NCI-H82 treated with DMSO at 0.1 percent for 48 hours (cell line): ENCODE results near the gene PDE9A.

Source experiments
- DNase-seq: peaks from one replicate; lab custom pipeline; 2025; ENCODE audit not compliant: unreplicated experiment; lab: John Stamatoyannopoulos, UW

Gene PDE9A

GRCh38 chr21:42670058-42670880 is 16.8 kb downstream of the PDE9A start:
- DNase-seq, result no peak

GRCh38 chr21:42670884-42671283 is 17.5 kb downstream of the PDE9A start:
- DNase-seq, result no peak

- no peak for DNase-seq
These were observed 18.6 kb downstream of the PDE9A start for GRCh38 chr21:42671778-42672593.

GRCh38 chr21:42672699-42673458 is 19.5 kb downstream of the PDE9A start:
- no peak for DNase-seq

- no peak for DNase-seq
These were observed 20.4 kb downstream of the PDE9A start for GRCh38 chr21:42673633-42674328.

- no peak for DNase-seq
These were observed 21.0 kb downstream of the PDE9A start for GRCh38 chr21:42674351-42674940.

- DNase-seq, result no peak
These were observed 22.0 kb downstream of the PDE9A start for GRCh38 chr21:42675403-42675802.

- DNase-seq, result no peak
These were observed 23.4 kb downstream of the PDE9A start for GRCh38 chr21:42676808-42677207.

- DNase-seq, result no peak
These were observed 24.2 kb downstream of the PDE9A start for GRCh38 chr21:42677339-42678321.

GRCh38 chr21:42678618-42679295 is 25.3 kb downstream of the PDE9A start:
- no peak for DNase-seq

- no peak for DNase-seq
These were observed 26.1 kb downstream of the PDE9A start for GRCh38 chr21:42679319-42680057.

- DNase-seq, result no peak
These were observed 26.6 kb downstream of the PDE9A start for GRCh38 chr21:42680058-42680330.

- no peak for DNase-seq
These were observed 27.0 kb downstream of the PDE9A start for GRCh38 chr21:42680429-42680828.

GRCh38 chr21:42681296-42682206 is 28.1 kb downstream of the PDE9A start:
- no peak for DNase-seq

GRCh38 chr21:42682661-42683210 is 29.3 kb downstream of the PDE9A start:
- no peak for DNase-seq

- no peak for DNase-seq
These were observed 30.1 kb downstream of the PDE9A start for GRCh38 chr21:42683371-42684108.
